T-helper 9 cell (primary cell): ENCODE results near the gene RASSF7.
"Not testable (repeated sequence)": the region's sequence is repeated elsewhere in the genome, so short reads cannot be mapped to it uniquely, and the experiment has no call there.

Experiments
- DNase-seq: peaks from one replicate; pipeline ENCODE4 v3.0.0-alpha.2; 2020

RASSF7 gene

DNA sequence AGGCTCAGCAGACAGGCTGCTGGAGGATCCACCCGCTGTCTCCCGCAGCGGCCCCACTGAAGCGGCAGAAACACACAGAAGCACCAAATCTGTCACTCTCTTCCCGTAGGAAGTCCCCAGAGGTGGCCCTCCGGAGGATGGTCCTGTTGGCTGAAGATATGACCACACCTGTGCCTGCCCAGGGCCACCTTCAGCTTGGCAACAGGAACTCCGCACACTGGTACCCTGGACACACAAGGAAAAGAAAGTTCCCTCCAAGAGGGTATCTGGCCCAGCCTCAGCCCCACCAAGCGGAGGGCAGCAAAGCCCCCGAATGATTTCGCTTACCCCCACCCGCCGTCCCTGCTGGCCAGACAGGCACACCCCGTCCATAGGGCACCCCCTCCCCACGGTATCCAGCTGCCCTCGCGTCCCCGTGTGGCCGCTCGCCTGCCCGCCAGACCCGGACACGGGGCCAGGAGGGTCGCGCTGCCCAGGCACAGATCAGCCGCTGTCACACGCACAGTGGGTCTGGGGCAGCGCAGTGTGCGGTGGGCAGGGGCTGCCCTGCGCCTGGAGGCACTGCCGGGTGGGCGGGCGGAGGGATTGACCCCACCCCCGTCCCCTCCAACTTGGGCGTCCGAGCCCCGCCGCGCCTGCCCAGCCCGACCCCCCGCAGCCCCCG is 7.0 kb downstream of the RASSF7 start:
- no peak for DNase-seq

DNA sequence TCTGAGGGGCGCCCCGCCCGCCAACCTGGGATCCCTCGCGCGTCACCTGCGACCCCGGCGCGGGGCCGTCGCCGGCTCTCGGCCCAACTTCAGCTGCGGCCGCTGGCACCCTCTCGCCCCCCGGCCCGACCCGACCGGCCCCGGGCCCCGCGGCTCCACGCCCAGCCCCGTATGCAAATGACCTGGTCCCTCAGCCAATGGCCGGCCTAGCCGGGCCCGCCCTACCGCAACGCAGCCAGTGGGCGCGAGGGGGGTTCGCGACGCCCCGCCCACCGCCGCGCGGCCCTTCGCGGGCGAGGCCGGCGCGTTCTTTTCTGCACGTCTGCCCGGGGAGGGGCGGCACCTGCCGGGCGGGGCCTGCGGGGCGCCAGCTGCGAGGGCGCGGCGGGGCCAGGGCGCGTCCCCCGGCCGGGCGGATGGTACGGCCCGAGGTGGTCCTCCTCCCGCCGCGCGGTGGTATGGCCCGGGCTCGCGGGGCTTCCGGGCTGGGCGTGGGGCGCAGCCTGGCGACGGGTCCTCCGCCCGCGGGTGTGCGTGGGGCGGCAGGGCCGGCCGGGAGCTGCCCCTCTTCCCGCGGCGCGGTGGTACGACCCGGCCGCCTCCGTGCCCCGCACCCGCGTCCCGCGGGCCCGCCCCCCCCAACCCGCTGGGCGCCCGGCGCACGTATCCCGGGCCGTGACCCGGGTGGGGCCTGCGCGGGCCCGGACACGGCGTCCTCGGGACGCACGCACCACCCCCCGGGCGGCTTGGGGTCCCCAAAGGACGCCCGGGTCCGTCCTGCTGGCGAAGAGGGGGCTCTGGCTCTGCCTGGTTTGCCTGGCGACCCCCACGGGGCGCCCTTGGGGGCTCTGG is 7.8 kb downstream of the RASSF7 start:
- DNase-seq: peak; percentile 86

- DNase-seq: no peak
Observed at GRCh38 chr11:569158-569885, 8.6 kb downstream of the RASSF7 start.

GRCh38 chr11:571802-572185 is 11.0 kb downstream of the RASSF7 start:
- DNase-seq: no peak

DNA sequence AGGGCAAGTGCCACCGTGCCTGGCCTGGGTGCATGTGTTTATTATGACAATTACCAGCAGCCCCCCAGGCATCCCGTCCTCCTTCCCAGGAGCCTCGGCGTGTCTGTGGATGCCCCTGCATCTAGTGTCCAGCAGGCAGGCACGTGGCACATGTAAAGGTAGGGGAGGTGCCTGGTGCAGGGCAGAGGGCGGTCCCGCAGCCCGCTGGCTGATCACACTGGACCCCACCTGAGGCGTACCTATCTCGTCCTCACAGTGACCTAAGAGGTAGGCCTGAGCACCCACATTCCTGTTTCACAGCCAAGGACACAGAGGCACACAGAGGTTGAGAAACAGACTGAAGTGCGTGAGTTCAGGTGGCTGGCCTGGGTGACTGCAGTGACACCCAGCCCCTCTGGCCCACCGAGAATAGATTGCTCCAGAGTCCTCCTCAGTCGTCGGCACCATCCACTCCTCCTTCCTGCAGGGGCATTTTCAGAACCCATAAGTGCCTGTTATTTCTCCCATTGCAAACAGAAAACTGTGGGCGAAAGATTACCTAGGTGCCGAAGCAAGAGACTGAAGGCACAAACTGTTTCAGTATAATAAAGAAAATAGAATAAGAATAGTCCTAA is 12.5 kb downstream of the RASSF7 start:
- no peak for DNase-seq

DNA sequence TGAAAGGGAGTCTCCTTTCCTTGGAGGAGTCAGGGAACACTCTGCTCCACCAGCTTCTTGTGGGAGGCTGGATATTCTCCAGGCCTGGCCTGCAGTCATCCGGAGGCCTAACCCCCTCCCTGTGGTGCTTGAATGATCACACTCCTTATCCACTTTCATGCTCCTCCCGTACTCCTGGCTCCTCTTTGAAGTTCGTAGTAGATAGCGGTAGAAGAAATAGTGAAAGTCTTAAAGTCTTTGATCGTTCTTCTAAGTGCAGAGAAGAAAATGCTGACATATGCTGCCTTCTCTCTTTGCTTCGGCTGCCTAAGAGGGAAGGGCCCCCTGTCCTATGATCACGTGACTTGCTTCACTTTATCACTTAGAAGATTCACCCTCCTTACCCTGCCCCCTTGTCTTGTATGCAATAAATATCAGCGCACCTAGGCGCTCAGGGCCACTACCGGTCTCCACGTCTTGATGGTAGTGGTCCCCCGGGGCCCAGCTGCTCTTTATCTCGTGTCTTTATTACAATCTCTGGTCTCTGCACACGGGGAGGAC is 13.3 kb downstream of the RASSF7 start:
- DNase-seq: not testable (repeated sequence)

- DNase-seq: no peak
Observed at GRCh38 chr11:574632-575312, 14.0 kb downstream of the RASSF7 start.

DNA sequence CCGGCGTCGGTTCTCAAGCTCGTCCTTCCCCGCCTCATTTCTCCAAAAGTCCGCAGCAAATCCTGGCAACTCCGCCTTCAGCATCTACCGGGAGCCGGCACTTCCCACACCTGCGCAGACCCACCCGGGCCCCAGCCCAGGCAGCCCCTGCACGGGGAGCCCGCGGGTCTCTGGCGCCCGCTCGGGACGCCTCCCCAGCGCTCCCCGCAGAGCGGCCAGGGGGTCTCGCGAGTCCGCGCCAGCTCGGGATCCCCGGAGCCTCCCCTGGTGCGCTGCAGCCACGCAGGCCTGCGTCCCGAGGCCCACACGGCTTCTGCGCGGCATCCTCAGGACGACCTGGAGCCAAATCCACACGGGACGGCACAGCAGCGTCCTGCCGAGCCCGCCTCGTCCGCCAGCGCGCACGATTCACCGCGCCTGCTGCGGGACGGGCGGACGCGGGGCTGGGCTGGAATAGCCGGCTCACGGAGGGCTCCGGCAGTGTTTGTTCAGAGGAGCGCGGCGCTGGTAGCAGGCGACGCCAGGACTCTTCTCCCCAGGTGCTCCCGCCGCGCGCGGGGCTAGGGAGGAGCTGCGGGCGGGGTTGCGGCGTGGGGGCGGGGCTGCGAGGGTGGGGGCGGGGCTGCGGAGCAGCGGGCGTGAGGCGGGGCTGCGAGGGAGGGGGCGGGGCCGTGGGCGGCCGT is 14.7 kb downstream of the RASSF7 start:
- no peak for DNase-seq

GRCh38 chr11:575996-576768 is 15.4 kb downstream of the RASSF7 start, which contains the start of gene PHRF1:
TSS of gene PHRF1 (plus strand) at chr11:576470. CDS start at chr11:581513, 5,043 bp downstream.
- DNase-seq: peak; percentile 94

GRCh38 chr11:576811-577610 is 16.2 kb downstream of the RASSF7 start:
- no peak for DNase-seq

DNA sequence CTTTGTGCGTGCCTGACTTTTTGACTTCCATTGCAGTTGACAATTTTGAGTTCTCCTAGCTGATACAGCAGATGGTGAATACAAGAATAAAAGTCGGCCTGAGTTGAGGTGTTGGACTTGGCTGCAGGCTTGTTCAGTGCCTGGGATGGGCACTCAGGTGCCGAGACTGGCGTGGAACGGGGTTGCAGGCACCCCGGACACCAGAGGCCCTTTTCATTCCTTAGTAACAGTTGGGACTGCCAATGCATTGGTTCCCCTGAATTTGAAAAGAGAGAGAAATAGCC is 16.8 kb downstream of the RASSF7 start:
- no peak for DNase-seq

- no peak for DNase-seq
Observed at GRCh38 chr11:578276-579035, 17.7 kb downstream of the RASSF7 start.

DNA sequence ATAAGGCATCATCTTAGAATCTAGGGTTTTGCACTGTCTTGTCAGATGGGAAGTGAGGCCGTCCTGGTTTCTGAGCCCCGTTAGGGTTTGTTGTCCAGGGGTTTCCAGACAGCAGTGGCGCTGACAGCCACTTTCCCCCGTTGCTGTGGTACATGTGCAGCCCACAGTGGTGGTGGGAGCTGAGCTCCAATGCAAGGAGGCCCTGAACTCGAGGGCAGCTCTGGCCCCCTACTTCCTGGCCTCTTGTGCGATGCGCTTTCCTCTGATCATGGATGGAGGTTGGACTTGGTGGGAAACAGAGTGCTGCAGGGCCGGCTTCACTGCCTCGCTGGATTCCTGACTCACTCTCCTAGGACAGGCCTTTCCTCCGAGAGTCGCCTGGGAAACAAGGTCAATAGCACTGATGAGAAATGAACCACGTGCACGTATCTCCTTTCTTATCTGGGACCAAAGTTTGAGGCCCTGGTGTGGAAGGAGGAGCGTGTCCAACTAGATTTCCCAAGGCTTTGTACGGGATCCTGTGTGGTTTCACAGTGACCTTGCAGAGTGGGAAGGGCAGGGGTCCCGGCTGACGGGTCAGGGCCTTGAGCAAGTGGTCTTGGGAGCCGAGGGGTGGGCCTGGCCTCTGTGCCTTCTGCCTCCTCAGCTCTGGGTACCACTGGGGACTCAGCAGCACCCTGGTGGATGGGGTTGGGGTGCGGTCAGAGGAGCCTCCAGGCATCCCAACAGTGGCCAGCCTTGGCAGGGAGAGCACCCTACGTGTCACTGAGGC is 19.2 kb downstream of the RASSF7 start:
- no peak for DNase-seq

GRCh38 chr11:581342-581741 is 20.6 kb downstream of the RASSF7 start:
- DNase-seq: no peak

- no peak for DNase-seq
Observed at GRCh38 chr11:581752-582151, 21.0 kb downstream of the RASSF7 start.

DNA sequence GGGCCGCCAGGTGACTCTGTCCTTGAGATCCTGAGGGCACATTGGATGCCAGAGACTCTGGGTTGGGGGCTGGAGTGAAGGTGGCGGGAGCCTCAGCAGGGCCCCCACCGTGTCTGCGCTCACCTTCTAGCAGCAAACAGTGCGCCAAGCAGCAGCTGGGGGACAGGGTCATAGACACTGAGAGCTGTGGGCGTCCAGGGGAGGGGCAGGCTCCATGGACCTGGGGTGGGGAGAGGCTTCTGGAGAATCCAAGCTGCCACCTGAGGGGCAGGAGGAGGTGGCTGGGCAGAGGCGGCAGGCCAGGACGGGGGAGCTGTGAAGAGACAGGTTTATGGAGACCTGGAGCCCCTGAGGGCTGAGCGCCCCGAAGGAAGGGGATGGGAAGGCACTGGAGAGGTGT is 23.5 kb downstream of the RASSF7 start:
- DNase-seq: no peak

DNA sequence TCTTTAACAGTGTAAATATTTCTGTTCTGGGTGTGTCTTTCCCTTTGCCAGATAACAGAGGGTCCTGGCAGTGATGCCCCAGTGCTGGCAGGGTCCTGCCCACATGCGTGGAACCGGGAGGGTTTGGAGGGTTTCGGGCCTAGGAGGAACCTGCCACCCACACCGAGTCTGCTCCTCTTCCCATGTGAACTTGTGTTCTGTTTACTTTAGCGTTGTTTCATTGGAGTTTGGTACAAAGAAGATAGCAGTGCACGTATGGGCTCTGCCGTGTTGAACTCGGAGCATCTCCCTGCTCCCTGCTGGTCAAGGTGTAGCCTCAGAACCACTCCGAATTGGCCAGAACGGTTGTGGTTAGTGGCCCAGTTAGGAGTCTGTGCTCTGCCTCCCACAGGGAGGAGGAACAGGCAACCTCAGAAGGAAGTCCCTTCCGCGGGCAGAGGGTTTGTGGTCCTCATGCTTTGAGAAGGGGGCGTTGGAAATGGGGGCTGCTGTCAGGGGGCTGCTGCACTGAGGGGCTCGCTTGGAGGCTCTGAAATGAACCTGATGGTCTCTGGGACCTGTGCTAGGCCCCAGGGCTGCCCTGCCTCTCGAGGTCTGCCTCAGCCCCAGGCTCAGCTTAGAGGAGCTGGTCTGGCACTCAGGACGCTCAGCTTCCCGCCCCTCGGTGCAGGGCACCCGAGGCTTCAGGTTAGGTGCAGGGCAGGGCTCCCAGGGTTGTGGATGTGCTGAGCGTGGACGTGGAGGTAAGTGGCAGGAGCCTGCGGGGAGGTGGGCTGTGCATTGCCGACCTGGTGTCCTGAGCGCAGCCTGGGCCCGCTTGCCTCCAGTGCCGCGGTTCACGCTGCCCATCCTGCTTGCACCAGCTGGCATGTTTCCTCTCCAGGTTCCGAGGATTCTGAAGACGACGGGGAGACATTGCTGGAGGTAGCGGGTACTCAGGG is 25.9 kb downstream of the RASSF7 start:
- no peak for DNase-seq
